WTC11 (cell line): Measurements from ENCODE around the gene HMCN1. TPM values are rescaled to one million over a fixed set of nuclear protein-coding genes. Genes with fewer than 3 reads are reported as not detected.

Source experiments
- ATAC-seq: fragments of 200-7000 bp; cut with Tn5 transposase; 2 replicates; pipeline ENCODE4 v1.10.0; 2021; ENCODE audit warnings: mild to moderate bottlenecking, moderate library complexity
- CTCF ChIA-PET: fragments of 300-600 bp; sonication (Branson Sonifier 250); formaldehyde crosslinking; loops from one replicate; lab custom pipeline; 2021; ENCODE audit warnings: antibody characterized with exemption; lab: Charles Lee
- POLR2A ChIA-PET: fragments of 350-600 bp; sonication (Branson Sonifier 250); formaldehyde crosslinking; loops from one replicate; lab custom pipeline; 2021; ENCODE audit warnings: antibody characterized with exemption; lab: Charles Lee
- DNase-seq: peaks from one replicate; pipeline ENCODE4 v3.0.0; 2021; ENCODE audit warnings: low spot score
- H3K27ac Mint-ChIP-seq: 2 replicates; pipeline ENCODE4 v1.8.0; 2021; ENCODE audit warnings: mixed read lengths
- H3K27me3 Mint-ChIP-seq: 2 replicates; pipeline ENCODE4 v1.8.0; 2021; ENCODE audit warnings: low read depth, mild to moderate bottlenecking, moderate library complexity, mixed read lengths
- H3K36me3 Mint-ChIP-seq: 2 replicates; pipeline ENCODE4 v1.8.0; 2021; ENCODE audit warnings: mixed read lengths
- H3K4me1 Mint-ChIP-seq: 2 replicates; pipeline ENCODE4 v1.8.0; 2022; ENCODE audit warnings: mixed read lengths
- H3K4me3 Mint-ChIP-seq: 2 replicates; pipeline ENCODE4 v1.8.0; 2021; ENCODE audit warnings: mild to moderate bottlenecking, moderate library complexity, mixed read lengths
- H3K9me3 Mint-ChIP-seq: 2 replicates; pipeline ENCODE4 v1.8.0; 2021; ENCODE audit warnings: mixed read lengths
- FOXJ3 ChIP-seq: sonication (generic); formaldehyde crosslinking; IDR thresholded peaks from 2 replicates; pipeline ENCODE4 v1.9.0; 2021; ENCODE audit warnings: missing genetic modification reagents, mild to moderate bottlenecking, borderline replicate concordance
- GABPB1 ChIP-seq: sonication (generic); formaldehyde crosslinking; IDR thresholded peaks from 2 replicates; pipeline ENCODE4 v1.8.1; 2023; ENCODE audit warnings: mild to moderate bottlenecking, missing genetic modification reagents
- JAZF1 ChIP-seq: fragments of 250-450 bp; sonication (Bioruptor Pico); IDR thresholded peaks from 2 replicates; pipeline ENCODE4 v1.9.0; 2021; ENCODE audit warnings: moderate library complexity, mild to moderate bottlenecking, inconsistent platforms
- MAX ChIP-seq: sonication (generic); formaldehyde crosslinking; IDR thresholded peaks from 2 replicates; pipeline ENCODE4 v1.8.0; 2022; ENCODE audit warnings: mild to moderate bottlenecking, missing genetic modification reagents
- NFATC4 ChIP-seq: fragments of 250-450 bp; sonication (Bioruptor Pico); IDR thresholded peaks from 2 replicates; pipeline ENCODE4 v1.9.0; 2021; ENCODE audit warnings: mild to moderate bottlenecking
- OVOL2 ChIP-seq: fragments of 250-450 bp; sonication (Bioruptor Pico); IDR thresholded peaks from 2 replicates; pipeline ENCODE4 v1.9.0; 2021; ENCODE audit warnings: mild to moderate bottlenecking, borderline replicate concordance
- PRRX2 ChIP-seq: fragments of 250-450 bp; sonication (Bioruptor Pico); IDR thresholded peaks from 2 replicates; pipeline ENCODE4 v1.8.0; 2021; ENCODE audit warnings: mild to moderate bottlenecking
- SP1 ChIP-seq: sonication (generic); formaldehyde crosslinking; conservative IDR thresholded peaks from 2 replicates; pipeline ENCODE4 v1.8.1; 2022; ENCODE audit warnings: missing genetic modification reagents
- USF1 ChIP-seq: sonication (generic); formaldehyde crosslinking; IDR thresholded peaks from 2 replicates; pipeline ENCODE4 v1.8.0; 2022; ENCODE audit warnings: mild to moderate bottlenecking, missing genetic modification reagents
- ZNF121 ChIP-seq: sonication (generic); formaldehyde crosslinking; IDR thresholded peaks from 2 replicates; pipeline ENCODE4 v1.8.0; 2023; ENCODE audit warnings: missing genetic modification reagents
- ZNF281 ChIP-seq: sonication (generic); formaldehyde crosslinking; IDR thresholded peaks from 2 replicates; pipeline ENCODE4 v1.8.0; 2023; ENCODE audit warnings: mild to moderate bottlenecking, missing genetic modification reagents
- ZNF425 ChIP-seq: fragments of 250-450 bp; sonication (Bioruptor Pico); conservative IDR thresholded peaks from 2 replicates; pipeline ENCODE4 v1.9.0; 2021; ENCODE audit warnings: mild to moderate bottlenecking
- ZNF532 ChIP-seq: fragments of 250-450 bp; sonication (Bioruptor Pico); IDR thresholded peaks from 2 replicates; pipeline ENCODE4 v1.9.0; 2021; ENCODE audit warnings: mild to moderate bottlenecking, borderline replicate concordance
- total RNA-seq: library from RNA; stranded (reverse); gene quantifications from 3 replicates; pipeline ENCODE4 v1.2.3, GENCODE V29; 2021

Gene HMCN1
- total RNA-seq, 1 experiment from 2014 or later, result 5.6 TPM

GRCh38 chr1:185914089-185914488 lies 179.9 kb downstream of the HMCN1 start:
- DNase-seq, result no peak
- Mint-ChIP-seq H3K36me3 (peaks cover 4% of the 10 kb centered on the region; the same call in 1 of the 2 replicates), H3K27me3 (no peaks in the 10 kb centered on the region), H3K9me3 (no peaks in the 10 kb centered on the region), H3K4me1 (peaks cover 66% of the 10 kb centered on the region), H3K4me3 (no peak overlapping the region), H3K27ac (peak overlapping the region; percentile 95)
- TF ChIP-seq ZNF532 (CRISPR knock-in tag), result no peak
- TF ChIP-seq SP1 (CRISPR knock-in tag), result no peak
- TF ChIP-seq USF1, result no peak
- no peak for ATAC-seq
- ChIA-PET POLR2A (no interaction called here), CTCF (no interaction called here)

GRCh38 chr1:185916861-185917260 lies 182.7 kb downstream of the HMCN1 start:
- Mint-ChIP-seq H3K27ac (no peak overlapping the region), H3K4me1 (peaks cover 53% of the 10 kb centered on the region), H3K4me3 (no peak overlapping the region), H3K27me3 (no peaks in the 10 kb centered on the region), H3K9me3 (no peaks in the 10 kb centered on the region), H3K36me3 (no peaks in the 10 kb centered on the region)
- ATAC-seq, result no peak
- POLR2A ChIA-PET, result no interaction called here
- CTCF ChIA-PET, result no interaction called here
- no peak for DNase-seq
- TF ChIP-seq JAZF1, result no peak
- TF ChIP-seq ZNF425 (CRISPR knock-in tag), result no peak
- no peak for TF ChIP-seq ZNF281 (CRISPR knock-in tag)
- no peak for TF ChIP-seq OVOL2 (CRISPR knock-in tag)
- TF ChIP-seq GABPB1 (CRISPR knock-in tag), result no peak
- TF ChIP-seq MAX, result no peak
- TF ChIP-seq PRRX2 (CRISPR knock-in tag), result no peak
- no peak for TF ChIP-seq USF1
- TF ChIP-seq ZNF121 (CRISPR knock-in tag), result no peak
- TF ChIP-seq NFATC4 (CRISPR knock-in tag), result no peak
- no peak for TF ChIP-seq FOXJ3
